HG03342 (cell line): ENCODE results near the gene STAT1.

ENCODE experiments used
- ATAC-seq: cut with Tn5 transposase; IDR thresholded peaks from one replicate; pipeline ENCODE4 v1.9.1; 2021; ENCODE audit warnings: mild to moderate bottlenecking, moderate library complexity; ENCODE audit not compliant: unreplicated experiment

The STAT1 gene

DNA sequence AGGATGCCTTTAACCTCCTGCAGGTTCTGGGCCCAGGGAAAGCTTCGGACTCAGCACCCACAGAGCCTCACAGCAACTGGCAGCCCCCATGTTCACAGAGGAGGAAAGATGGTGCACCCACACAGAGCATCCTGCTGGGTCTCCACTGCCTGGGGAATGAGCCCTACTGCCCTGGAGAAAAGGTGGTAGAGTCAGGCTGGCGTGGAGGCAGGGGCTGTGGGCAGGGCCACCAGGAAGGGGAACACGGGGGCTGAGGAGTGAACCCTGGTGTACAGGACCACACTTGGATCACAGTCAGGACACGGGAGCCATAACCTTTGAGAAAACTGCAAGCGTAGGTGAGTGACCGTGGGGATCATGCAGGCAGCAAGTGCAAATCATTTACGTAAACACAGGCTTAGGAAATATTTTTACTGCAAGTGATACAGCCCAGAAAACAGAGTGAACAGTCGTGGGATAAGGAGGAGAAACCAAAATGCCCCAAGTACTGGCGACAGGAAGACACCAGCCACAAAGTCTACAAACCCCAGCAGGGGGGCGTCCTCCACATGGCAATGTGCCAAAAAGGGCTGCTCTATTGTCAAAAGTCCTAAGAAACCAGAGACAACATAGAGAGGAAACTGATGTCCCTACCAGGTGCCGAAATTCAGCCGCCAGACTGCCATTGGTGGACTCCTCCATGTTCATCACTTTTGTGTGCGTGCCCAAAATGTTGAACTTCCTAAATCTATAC is 27.6 kb downstream of the STAT1 start:
- no peak for ATAC-seq

DNA sequence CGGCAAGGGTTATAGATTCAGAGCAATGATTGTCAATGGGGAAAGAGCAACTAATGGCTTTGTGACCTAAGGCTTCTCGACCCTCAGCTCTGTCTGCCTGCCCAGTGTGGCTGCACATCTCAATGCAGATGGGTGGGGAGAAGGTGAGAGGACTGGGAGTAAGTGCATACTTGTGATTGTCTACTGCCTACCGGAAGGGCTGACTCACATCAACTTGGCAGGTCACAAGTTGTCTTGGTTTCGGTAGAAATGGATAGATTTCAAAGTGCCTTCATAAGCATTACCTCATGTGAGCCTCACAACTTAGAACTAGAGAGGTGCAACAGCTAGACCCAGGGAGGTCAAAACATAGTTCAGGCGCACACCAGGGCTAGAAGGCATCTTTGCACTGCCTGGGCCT is 29.4 kb downstream of the STAT1 start:
- ATAC-seq: no peak

DNA sequence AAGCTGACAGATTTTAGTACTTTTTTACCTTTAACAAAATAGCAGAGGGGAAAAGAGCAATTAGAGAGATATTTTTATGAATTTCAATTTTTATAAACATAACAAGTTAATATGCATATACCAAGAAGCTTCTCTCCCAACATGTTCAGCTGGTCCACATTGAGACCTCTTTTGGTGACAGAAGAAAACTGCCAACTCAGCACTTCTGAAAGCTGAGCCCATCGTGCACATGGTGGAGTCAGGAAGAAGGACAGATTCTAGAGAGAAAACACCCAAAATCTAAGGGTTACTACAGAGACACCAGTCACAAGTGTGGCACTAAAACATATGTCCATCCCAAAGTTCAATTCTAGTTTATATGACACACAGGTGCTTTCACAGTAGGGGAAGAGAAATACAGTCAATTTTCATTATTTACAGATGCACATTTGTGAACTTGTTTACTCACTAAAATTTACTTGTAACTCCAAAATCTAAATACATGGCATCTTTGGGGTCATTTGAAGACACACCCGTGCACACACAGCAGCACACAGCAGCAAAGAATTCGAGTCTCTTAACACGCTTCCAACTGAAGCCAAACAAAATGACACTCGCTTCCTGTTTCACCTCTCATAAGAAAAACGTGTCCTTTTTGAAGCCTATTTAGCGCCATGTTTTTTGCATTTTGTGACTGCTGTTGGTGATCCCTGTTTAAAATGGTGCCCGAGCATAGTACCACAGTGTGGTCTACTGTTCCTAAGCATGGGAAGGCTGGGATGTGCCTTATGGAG is 31.5 kb downstream of the STAT1 start:
- no peak for ATAC-seq

DNA sequence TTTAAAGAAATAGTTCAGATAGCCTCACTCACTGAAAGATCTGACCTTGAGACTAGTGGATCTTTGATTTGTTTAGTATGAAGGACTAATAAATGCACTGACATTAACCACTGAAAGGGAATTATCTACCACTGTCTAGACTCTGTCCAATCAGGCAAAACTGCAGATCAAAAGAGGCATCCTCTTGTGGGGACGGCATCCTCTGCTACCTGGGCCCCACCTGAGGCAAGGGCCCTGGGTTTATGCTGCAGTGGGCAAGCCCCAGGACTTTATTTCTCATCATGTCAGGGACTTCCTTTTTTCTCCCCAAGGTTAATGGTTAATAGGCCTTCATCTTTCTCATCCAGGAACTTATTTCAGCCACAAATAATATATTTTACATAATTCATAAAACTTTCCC is 32.2 kb downstream of the STAT1 start:
- ATAC-seq: no peak

DNA sequence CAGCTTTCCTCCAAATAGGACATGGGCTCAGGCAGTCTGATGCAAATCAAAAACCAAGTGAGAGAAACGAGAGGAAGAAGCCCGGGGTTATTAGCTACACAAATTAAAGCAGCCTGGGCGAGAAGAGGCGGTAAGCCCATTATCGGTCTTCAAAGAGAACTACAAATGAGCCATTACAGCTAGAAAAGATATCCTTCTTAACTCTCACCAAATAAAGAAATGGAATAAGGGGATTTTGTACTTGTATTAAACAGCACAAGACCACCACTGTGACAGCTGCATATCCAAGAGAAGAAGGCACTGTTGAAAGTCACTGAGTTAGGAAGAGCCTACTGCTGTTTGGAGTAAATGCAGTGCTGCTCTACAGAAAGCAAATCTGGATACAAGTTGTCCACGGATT is 32.6 kb downstream of the STAT1 start:
- ATAC-seq: no peak

DNA sequence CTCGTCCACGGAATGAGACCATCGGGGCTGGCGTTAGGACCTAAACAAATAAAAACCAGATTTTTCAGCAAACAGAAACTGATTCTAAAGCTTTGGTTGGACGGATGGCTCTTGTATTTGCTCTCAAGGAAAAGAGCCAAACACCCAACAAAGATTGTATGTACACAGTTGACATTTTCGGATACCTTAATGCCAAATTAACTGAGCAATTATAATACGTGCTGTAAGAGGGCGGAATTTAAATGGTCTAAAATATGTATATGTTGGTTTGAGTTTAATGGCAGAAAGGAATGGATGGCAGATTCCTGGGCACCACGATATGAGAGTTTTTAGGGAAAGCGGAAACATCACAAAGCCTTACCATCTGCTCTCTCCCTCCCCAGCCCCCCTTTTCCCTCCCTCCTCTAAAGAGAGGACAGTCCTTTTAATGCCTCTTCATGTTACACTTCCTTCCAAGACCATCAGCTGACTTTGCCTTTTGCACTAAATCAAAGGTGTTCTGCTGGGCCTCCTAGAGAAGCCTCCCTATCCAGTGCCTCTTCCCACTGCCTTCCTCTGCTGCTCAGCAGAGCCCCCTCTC is 33.3 kb downstream of the STAT1 start:
- no peak for ATAC-seq

DNA sequence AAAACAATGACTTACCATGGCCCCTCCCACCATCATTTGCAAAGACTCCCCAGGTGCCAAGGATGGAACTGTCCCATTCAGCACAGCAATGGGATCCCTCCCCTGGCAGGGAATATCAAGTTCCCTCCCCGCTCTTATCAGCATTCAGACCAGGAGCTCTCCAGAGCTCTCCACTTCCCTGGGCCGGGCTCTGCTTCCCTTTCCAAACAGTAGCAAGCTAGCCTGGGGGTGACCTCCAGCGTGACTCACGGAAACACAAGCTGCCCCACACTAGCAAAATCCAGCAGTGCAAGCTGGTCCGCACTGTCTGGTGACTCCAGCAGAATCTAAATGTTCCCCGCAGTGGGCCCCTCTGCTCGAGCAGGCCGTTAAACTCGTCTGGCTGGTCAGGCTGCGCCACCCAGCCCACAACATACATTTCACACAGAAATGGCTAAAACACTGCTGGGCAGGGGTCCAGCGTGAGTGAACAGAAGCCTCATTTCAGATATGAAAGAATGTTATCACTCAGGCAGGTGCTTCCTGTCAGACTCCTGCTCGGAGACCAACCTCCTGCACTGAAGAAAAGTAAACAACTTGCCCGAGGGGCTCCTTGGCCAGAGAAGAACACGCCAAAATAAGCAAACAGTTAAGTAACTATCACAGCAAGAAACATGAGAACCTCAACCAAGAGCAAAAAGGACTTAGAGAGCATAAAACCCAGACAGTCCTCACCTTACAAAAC is 33.9 kb downstream of the STAT1 start:
- ATAC-seq: no peak

DNA sequence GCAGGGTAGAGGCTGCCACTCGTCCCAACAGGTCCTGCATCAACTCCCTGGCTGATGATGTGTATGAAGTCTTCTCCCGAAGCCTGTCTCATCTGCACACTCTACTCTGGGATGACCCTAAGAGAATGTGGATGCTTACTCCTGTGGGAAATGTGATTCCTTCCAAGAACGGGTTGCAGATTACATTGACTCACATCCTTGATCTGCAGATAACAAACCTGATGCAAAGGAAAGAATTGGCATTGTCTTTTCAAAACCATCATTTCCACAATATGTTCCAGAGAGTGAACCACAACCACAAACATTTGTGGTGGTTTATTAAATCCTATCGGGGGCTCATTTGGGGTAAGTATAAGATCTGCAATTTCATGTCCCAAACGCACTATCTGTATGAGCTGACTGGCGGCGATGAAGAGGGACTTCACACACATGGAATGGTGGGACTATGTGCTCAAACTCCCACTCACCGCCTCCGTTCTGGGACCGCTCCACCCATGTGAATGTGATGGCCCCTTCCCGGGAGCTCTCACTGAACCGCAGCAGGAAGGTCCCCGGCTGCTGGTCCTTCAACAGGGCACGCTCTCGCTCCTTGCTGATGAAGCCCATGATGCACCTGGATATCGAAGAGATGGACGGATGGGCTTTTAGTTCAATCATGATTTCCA is 35.5 kb downstream of the STAT1 start:
- ATAC-seq: no peak

DNA sequence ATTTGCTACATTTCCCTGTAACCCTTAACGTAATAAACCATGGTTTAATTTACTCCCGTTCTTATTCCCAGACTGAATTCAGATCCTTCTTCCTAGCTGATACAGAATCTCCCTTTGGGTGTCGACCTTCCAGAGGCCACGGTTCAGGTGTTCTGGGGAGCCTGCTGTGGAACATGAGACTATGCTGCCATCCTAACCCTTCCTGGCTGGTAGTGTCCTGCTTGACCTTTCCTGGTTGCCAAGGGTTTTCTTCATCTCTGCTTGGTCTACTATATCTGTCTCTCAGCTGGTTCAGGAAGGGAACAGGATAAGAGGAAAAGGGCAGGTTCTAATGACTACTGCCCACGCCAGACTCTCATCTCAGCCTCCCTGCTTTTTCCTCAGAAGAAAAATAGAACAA is 36.5 kb downstream of the STAT1 start:
- ATAC-seq: no peak

DNA sequence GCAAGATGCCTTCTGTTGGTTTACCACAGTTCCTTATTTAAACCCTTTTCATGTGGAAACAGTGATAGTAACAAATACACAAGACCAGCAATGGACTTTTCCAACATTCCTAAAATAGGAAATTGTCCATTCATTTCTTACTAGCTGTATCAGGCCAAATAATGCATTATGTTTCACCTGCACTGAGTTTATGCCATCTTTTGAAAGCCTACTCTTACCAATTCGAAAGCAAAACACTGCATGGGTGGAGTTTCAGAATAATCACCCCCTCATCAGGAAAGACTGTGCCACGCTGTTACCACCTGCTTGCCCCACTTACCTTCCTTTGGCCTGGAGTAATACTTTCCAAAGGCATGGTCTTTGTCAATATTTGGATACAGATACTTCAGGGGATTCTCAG is 37.5 kb downstream of the STAT1 start:
- no peak for ATAC-seq

DNA sequence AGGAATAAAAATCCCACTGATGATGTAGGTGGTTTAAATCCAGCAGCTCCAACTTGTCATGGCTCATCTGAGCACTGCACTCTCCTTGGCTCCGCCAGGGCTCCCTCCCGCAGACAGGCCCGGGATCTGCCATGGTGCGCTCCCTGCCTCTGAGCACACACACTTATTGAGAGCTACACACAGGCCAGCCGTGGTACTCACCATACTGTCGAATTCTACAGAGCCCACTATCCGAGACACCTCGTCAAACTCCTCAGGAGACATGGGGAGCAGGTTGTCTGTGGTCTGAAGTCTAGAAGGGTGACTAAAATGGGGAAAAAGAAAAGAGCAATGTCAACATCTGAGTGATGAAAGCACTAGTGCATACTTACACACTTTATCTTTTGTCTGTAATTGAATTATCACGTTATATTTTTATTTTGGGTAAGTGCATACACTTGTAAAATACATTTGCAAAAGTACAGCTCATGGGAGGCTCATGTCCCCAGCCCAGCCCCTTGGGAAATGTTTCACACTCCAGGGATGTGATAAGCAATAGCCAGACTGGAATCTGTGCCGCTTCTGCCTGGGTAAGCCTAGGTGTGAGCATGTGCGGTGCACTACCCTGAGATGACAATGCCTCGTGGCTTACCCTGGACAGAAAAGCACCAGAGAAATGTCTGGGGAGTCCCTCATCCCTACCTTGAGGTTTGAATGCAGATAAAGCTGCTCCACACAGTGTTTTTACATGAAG is 39.2 kb downstream of the STAT1 start:
- ATAC-seq: no peak

DNA sequence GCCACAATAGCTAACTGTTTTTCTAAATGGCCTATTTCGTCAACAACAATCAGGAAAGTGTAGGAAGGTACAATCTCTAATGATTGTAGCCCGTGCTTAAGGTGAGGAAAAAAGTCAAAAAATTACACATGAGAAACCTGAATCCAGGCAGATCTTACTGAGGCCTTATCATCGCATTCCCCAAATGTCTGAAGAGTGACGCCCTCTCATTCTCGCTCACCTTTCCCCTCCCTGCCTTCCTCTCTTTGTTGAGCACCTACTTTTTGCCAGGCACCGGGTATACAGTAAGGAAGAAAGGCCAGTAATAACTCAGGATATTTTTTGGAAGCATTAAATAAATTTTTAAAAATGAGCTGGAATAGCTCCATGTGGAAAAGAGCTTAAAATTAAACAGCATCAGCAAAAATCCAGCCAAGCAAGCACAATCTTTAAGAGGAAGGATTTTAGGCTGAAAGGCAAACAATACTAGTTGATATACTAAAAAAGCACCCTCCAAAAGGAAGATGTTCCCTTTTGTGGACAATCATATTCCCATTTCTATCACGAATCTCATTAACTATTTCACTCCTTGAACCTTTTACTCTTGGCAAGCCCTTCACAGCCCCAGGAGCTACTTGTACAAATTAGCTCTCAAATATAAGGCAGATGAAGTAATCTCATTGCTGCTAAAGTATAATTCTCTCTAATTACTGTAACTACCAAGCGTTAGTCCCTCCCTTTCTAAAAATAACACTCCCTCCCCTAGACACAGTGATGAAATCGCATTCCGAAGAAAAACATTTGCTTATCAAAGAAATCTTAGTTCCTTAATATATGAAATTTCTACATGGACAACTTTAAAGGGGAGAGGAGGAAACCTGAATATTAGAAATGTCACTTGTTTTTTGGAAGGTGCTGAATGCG is 40.0 kb downstream of the STAT1 start:
- ATAC-seq: no peak

DNA sequence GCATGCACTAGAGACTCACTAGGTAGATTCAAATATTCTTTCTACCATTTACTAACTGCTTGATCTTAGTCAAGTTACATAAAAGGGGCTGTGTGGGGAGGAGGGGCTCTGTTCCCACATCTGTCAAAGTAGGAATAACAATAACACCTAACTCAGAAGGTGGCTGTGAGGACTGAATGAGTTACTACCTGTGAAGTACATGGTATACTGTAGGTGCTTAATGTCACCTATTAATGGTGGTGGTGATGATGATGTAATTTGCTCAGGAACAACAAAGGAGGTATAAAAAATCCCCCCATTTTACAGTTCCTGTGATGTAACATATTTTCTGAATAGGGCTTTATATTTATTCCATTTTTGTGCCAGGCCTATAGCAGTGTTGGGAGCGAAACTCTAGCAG is 40.7 kb downstream of the STAT1 start:
- no peak for ATAC-seq

DNA sequence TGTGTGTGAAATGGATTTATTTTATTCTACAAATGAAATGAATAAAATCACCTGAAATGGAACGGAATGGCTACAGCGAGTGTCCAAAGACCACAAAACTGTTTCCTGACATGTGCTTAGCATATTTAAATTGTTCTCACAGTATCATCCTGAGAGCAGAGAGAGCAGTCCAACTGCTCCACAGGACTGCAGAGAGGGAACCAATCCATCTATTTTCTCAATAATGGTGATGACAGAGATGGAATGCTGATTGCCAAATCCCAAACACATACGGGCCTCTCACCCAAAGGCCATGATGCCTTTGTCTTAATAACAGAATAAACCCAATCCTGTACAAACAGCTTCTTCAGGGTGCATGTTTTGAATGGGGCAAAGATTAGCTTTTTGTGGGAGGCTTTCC is 41.1 kb downstream of the STAT1 start:
- no peak for ATAC-seq

DNA sequence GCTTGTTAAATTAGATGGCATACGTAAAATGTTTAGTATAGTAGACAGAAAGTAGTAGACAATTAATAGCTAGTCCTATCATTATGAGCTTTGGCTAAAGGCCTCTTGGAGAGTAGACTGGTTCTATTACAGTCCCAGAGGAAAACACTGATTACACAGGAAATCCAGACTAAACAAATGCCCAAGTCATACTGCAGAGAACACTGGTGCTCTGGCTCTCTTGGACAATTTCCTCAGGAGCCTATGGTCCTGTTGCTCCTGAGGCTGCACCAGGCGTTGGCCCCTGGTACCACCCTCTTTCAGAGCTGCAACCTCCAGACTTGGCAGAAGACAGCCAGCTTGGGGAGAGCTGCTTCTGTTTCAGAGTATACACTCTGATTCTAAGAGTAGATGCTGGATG is 41.8 kb downstream of the STAT1 start:
- no peak for ATAC-seq

DNA sequence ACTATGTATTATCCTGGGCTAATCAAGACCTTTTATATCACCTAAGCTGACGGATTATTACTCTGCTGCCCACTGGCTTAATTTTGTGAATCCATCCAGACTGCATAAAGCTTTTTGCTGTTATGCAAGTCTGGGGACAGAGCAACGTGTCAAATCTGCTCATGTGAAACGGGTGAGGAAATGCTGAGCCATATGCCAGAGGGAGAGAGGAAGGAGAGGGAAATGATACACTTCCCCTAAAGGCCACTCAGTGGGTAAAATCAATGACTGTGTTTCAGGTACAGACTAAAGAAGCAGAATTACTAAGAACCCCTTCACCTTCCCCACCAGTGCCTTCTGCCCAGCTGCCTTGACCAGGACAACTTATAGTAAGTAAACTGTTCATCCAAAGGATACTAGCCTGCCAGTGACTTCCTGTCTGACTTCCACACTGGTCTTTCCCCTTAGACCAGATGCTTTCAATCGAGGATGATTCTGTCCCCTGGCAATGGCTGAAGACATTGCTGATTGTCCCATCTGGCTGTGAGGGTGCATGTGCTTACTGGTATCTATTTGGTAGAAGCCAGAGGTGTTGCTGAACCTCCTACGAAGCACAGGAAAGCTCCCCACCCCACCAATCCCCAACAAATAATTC is 43.0 kb downstream of the STAT1 start:
- no peak for ATAC-seq

DNA sequence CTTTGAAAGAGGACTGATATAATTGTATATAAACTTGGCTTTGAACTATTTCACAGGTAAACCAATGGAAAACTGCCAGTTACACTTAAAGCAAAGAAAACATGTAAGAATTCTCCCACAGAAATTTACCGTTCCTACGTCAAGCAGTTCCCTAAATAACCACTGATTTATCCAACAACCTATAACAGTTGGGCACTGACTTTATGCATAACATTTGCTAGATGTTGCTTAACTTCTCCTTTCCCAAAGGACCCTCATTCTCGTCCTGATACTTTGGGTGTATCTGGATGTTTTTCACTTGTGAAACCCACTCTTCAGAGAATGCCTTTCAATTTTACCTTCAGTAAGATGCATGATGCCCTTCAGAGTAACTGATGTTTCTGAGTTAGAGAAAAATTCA is 43.8 kb downstream of the STAT1 start:
- ATAC-seq: no peak

DNA sequence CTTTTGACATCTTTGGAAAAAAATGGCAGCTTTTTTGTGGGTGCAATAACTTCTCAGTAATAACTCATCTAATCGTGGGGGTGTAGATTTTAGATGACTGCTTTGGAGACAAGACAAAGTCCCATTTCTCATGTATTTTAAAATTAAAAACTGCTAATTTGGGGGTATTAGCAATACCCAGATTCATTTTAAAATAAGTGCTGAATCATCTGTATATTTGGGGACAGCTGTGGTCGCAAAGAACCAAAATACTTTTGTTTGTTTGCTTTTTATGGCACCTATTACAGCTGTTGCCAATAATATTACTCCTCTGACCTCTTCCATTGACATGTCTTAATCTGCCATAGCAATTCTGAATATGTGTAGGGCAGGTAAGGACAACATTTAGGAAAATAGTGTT is 45.4 kb downstream of the STAT1 start:
- ATAC-seq: no peak
